ENCODE results near the gene HSF2BP. TPM values are rescaled to one million over a fixed set of nuclear protein-coding genes. Genes with fewer than 3 reads are reported as not detected.
"Not testable (repeated sequence)": the region's sequence is repeated elsewhere in the genome, so short reads cannot be mapped to it uniquely, and the experiment has no call there.

The HSF2BP gene
- total and polyA plus RNA-seq, 9 donors = 0.58 to 2.9 (median 1.5) TPM

DNA sequence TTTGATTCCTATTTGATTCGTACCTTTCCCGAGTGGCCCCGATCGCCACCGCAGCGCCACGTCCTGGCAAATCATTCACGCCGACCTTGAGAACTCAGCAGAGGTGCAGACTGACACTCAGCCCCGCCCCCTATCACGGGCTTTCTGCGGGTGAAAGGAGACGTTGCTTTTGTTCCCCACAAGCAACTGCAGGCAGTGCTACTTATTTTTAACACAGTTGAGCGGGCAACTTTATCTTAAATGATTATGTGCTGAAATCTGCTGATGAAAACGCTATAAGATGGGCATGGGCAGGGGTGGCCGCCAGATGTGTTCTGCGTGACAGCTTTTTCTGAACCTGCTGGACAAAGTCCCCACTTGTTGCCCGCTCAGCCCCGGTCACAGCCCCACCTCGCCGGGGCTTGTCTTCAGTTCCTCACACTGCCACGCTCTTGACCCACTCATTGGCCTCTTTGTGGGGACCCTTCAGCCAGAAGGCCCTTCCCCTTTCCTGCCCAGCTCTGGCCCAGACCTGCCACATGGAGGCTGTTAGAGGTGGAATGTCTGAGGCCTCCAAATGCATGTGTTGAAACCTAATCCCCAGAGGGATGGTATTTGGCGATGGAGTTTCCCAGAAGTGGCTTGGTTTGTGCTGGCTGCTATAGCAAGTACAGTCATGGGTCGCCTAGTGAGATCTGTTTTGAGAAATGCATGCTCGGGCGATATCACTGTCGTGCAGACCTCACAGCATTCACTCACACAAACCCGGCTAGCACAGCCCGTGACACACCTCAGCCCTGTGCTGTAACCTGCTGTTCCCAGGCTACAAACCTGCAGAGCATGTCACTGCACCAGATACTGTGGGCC lies 44.0 kb upstream of the HSF2BP start:
- WGBS, 3 donors = 35 to 41% (median 38%) methylated on average over 28 to 29 of the region's 29 CpGs
- H3K4me3 ChIP-seq = no peak overlapping the region
- peaks cover 9% of the 10 kb centered on the region for H3K4me1 ChIP-seq (ENCODE audit: insufficient read depth)
- H3K27me3 ChIP-seq = no peaks in the 10 kb centered on the region
- TF ChIP-seq EP300 (IDR thresholded peaks at IDR 0.05) (no peak), POLR2A (IDR thresholded peaks at IDR 0.05) (no peak)
- TF ChIP-seq, protein P1, sequence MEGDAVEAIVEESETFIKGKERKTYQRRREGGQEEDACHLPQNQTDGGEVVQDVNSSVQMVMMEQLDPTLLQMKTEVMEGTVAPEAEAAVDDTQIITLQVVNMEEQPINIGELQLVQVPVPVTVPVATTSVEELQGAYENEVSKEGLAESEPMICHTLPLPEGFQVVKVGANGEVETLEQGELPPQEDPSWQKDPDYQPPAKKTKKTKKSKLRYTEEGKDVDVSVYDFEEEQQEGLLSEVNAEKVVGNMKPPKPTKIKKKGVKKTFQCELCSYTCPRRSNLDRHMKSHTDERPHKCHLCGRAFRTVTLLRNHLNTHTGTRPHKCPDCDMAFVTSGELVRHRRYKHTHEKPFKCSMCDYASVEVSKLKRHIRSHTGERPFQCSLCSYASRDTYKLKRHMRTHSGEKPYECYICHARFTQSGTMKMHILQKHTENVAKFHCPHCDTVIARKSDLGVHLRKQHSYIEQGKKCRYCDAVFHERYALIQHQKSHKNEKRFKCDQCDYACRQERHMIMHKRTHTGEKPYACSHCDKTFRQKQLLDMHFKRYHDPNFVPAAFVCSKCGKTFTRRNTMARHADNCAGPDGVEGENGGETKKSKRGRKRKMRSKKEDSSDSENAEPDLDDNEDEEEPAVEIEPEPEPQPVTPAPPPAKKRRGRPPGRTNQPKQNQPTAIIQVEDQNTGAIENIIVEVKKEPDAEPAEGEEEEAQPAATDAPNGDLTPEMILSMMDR (IDR thresholded peaks at IDR 0.05) = no peak
- no peaks in the 10 kb centered on the region for H3K9me3 ChIP-seq
- intact Hi-C loops (cut with DNase I) = loop anchor here in 1 of 4 donors (5.0 kb wide), 1 partner anchor 371 kb away; no protein-coding TSS in a partner anchor
- DNase-seq = peak in 2 of 5 donors; percentile 33 to 59
- H3K27ac ChIP-seq = no peak overlapping the region
- H3K36me3 ChIP-seq = no peaks in the 10 kb centered on the region

DNA sequence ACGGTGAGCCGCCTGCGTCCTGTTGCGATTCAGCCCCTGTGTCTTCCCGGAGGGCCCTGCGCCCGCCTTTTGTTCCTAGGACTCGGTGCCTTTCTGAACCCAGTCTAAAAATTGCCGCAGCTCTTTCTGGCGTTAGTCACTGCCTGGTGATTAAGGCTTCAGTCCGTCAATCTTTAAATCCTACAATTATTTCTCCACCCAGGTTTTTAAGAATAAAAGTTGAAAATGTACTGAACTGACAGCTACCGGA lies 43.4 kb upstream of the HSF2BP start:
- no peaks in the 10 kb centered on the region for H3K27me3 ChIP-seq
- H3K4me1 ChIP-seq (ENCODE audit: insufficient read depth) = peaks cover 9% of the 10 kb centered on the region
- intact Hi-C loops (cut with DNase I) = loop anchor here in 1 of 4 donors (5.0 kb wide), 1 partner anchor 370 kb away; no protein-coding TSS in a partner anchor
- no peaks in the 10 kb centered on the region for H3K36me3 ChIP-seq
- H3K4me3 ChIP-seq = no peak overlapping the region
- 17 to 52% (median 31%) methylated on average over 12 of the region's 12 CpGs for WGBS, 3 donors
- no peak overlapping the region for H3K27ac ChIP-seq
- TF ChIP-seq, protein P1 (IDR thresholded peaks at IDR 0.05) = no peak
- no peak for TF ChIP-seq EP300 (IDR thresholded peaks at IDR 0.05)
- no peak for TF ChIP-seq POLR2A (IDR thresholded peaks at IDR 0.05)
- no peak for DNase-seq
- H3K9me3 ChIP-seq = no peaks in the 10 kb centered on the region

DNA sequence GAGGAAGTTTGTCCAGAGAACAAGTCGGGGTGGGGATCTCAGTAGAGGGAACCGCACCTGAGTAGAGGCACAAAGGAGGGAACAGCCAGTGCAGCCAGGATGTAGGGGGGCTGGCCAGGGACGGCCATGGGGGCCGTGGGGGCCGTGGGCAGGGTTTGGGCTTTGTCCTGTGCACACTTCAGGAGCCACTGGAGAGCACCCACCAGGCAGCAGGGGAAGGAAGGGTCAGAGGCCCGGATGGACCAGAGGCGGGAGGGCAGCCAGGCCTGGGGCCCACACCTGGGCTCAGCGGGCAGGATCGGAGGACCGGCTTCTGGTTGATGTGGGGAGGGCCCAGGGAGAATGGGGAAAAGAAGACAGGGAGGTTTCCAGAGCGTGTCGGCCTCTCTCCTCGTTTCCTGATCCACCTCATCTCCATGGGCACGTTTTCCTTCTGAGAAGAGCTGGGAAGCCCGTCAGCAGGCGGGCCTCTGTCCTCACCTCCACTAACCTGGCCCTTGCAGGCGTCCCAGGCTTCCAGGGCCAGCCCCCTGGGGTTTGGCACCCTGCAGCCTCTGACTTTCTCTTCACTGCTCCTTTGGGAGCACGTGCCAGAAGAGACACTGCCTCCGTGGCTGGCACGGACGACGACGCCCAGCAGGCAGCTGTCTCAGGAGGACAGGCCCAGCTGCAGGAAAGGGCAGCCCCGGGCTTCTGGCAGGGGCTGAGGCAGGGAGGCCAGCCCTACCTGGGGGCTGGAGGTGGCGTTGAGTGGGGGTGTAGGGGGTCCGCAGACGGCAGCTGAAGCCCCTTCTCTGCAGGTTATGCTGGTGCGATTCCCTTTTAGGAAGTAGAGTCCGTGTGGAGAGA lies 42.9 kb upstream of the HSF2BP start:
- no peak overlapping the region for H3K27ac ChIP-seq
- WGBS, 3 donors = 54 to 70% (median 62%) methylated on average over 29 of the region's 29 CpGs
- no peaks in the 10 kb centered on the region for H3K27me3 ChIP-seq
- TF ChIP-seq, protein P1 (IDR thresholded peaks at IDR 0.05) = no peak
- TF ChIP-seq POLR2A (IDR thresholded peaks at IDR 0.05) (no peak), EP300 (IDR thresholded peaks at IDR 0.05) (no peak)
- no peaks in the 10 kb centered on the region for H3K36me3 ChIP-seq
- H3K4me3 ChIP-seq = no peak overlapping the region
- intact Hi-C loops (cut with DNase I) = loop anchor here in 1 of 4 donors (5.0 kb wide), 1 partner anchor 370 kb away; no protein-coding TSS in a partner anchor
- DNase-seq = no peak
- H3K9me3 ChIP-seq = no peaks in the 10 kb centered on the region
- peaks cover 9% of the 10 kb centered on the region for H3K4me1 ChIP-seq (ENCODE audit: insufficient read depth)

DNA sequence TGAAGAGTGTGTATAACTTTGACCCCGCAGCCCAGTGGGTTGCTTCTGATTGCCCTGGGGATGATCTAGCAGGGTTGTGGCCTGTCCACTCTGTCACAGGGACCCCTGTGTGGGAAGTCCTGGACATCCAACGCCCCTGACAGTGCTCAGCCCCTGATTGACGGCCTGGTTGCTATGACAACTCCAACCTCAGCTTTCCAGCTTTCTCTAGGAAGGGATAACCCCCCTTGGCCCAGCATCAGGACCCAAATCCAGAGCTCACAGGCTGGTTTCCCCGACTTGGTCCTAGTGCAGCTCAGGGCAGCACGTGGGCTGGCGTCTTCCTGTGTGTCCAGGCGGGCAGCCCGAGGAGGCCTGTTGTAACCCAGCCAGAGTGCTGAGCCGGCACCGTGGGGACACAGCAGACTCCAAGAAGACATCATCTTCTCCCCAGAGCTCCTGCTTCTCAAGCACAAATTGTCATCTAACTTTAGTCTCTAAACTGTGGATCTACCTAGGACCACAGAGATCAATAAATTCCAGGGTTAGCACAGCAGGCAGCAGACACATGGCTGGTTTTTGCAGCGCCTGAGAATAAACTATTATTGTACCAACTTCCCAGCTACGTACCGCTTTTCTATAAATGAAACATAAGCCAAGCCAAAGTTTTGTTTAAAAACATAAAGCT lies 40.8 kb upstream of the HSF2BP start:
- intact Hi-C loops (cut with DNase I) = loop anchor here in 1 of 4 donors (5.0 kb wide), 1 partner anchor 368 kb away; no protein-coding TSS in a partner anchor
- no peaks in the 10 kb centered on the region for H3K27me3 ChIP-seq
- no peak for DNase-seq
- H3K27ac ChIP-seq = no peak overlapping the region
- 69 to 75% (median 73%) methylated on average over 13 of the region's 13 CpGs for WGBS, 3 donors
- TF ChIP-seq POLR2A (IDR thresholded peaks at IDR 0.05) (no peak), EP300 (IDR thresholded peaks at IDR 0.05) (no peak)
- TF ChIP-seq, protein P1 (IDR thresholded peaks at IDR 0.05) = no peak
- H3K36me3 ChIP-seq = no peaks in the 10 kb centered on the region
- no peaks in the 10 kb centered on the region for H3K9me3 ChIP-seq
- no peak overlapping the region for H3K4me3 ChIP-seq
- H3K4me1 ChIP-seq (ENCODE audit: insufficient read depth) = peaks cover 9% of the 10 kb centered on the region

DNA sequence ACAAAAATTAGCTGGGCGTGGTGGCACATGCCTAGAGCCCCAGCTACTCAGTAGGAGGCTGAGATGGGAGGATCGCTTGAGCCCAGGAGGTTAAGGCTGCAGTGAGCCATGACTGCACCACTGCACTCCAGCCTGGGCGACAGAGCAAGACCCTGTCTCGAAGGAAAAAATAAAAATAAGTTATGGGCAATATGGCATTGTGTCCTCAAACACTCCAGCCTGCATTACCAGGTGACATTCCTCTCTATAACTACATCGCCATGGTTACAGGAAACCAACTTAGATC lies 40.1 kb upstream of the HSF2BP start:
- WGBS, 3 donors = 68 to 74% (median 74%) methylated on average over 5 of the region's 5 CpGs
- intact Hi-C loops (cut with DNase I); H3K36me3 ChIP-seq; H3K4me1 ChIP-seq (ENCODE audit: insufficient read depth); H3K9me3 ChIP-seq; H3K4me3 ChIP-seq; H3K27ac ChIP-seq; DNase-seq; H3K27me3 ChIP-seq: not testable (repeated sequence)
